ENCODE data around the gene SLC9A3.
"Not testable (repeated sequence)": the region's sequence is repeated elsewhere in the genome, so short reads cannot be mapped to it uniquely, and the experiment has no call there.

SLC9A3 gene

GRCh38 chr5:488744-489688, 35.2 kb downstream of the SLC9A3 start:
- TF ChIP-seq TAF1 (IDR thresholded peaks at IDR 0.05; ENCODE audit: low read depth, low read length) (no peak), POU2F2 (IDR thresholded peaks at IDR 0.05; ENCODE audit: low read depth, low read length) (no peak), SPI1 (IDR thresholded peaks at IDR 0.05; ENCODE audit: low read depth, low read length) (no peak), POLR2AphosphoS5 (IDR thresholded peaks at IDR 0.05; ENCODE audit: low read depth, low read length) (no peak), PAX5 (IDR thresholded peaks at IDR 0.05; ENCODE audit: insufficient read depth, low read length, severe bottlenecking) (no peak), POLR2A (IDR thresholded peaks at IDR 0.05; ENCODE audit: low read depth, low read length) (no peak)
- FAIRE-seq (no peak), DNase-seq (ENCODE audit: insufficient read length, low spot score) (no peak)

GRCh38 chr5:488241-488640, 36.0 kb downstream of the SLC9A3 start:
- no peak for DNase-seq (ENCODE audit: insufficient read length, low spot score)
- FAIRE-seq, result no peak
- TF ChIP-seq POU2F2 (IDR thresholded peaks at IDR 0.05; ENCODE audit: low read depth, low read length) (no peak), TAF1 (IDR thresholded peaks at IDR 0.05; ENCODE audit: low read depth, low read length) (no peak), SPI1 (IDR thresholded peaks at IDR 0.05; ENCODE audit: low read depth, low read length) (no peak), PAX5 (IDR thresholded peaks at IDR 0.05; ENCODE audit: insufficient read depth, low read length, severe bottlenecking) (no peak), POLR2AphosphoS5 (IDR thresholded peaks at IDR 0.05; ENCODE audit: low read depth, low read length) (no peak), POLR2A (IDR thresholded peaks at IDR 0.05; ENCODE audit: low read depth, low read length) (no peak)

GRCh38 chr5:486597-486996, 37.7 kb downstream of the SLC9A3 start:
- not testable (repeated sequence) for FAIRE-seq; DNase-seq (ENCODE audit: insufficient read length, low spot score)

- DNase-seq (ENCODE audit: insufficient read length, low spot score), result no peak
- TF ChIP-seq PAX5 (IDR thresholded peaks at IDR 0.05; ENCODE audit: insufficient read depth, low read length, severe bottlenecking), result no peak
- TF ChIP-seq SPI1 (IDR thresholded peaks at IDR 0.05; ENCODE audit: low read depth, low read length), result no peak
- TF ChIP-seq POU2F2 (IDR thresholded peaks at IDR 0.05; ENCODE audit: low read depth, low read length), result no peak
- TF ChIP-seq TAF1 (IDR thresholded peaks at IDR 0.05; ENCODE audit: low read depth, low read length), result no peak
- no peak for TF ChIP-seq POLR2A (IDR thresholded peaks at IDR 0.05; ENCODE audit: low read depth, low read length)
- TF ChIP-seq POLR2AphosphoS5 (IDR thresholded peaks at IDR 0.05; ENCODE audit: low read depth, low read length), result no peak
- FAIRE-seq, result no peak
Observed at GRCh38 chr5:485946-486491, 38.2 kb downstream of the SLC9A3 start.

GRCh38 chr5:485113-485945, 38.9 kb downstream of the SLC9A3 start:
- FAIRE-seq (no peak), DNase-seq (ENCODE audit: insufficient read length, low spot score) (no peak)
- TF ChIP-seq POLR2A (IDR thresholded peaks at IDR 0.05; ENCODE audit: low read depth, low read length) (no peak), POLR2AphosphoS5 (IDR thresholded peaks at IDR 0.05; ENCODE audit: low read depth, low read length) (no peak)

GRCh38 chr5:484556-484955, 39.7 kb downstream of the SLC9A3 start:
- TF ChIP-seq SPI1 (IDR thresholded peaks at IDR 0.05; ENCODE audit: low read depth, low read length) (no peak), POLR2A (IDR thresholded peaks at IDR 0.05; ENCODE audit: low read depth, low read length) (no peak), POU2F2 (IDR thresholded peaks at IDR 0.05; ENCODE audit: low read depth, low read length) (no peak), POLR2AphosphoS5 (IDR thresholded peaks at IDR 0.05; ENCODE audit: low read depth, low read length) (no peak), PAX5 (IDR thresholded peaks at IDR 0.05; ENCODE audit: insufficient read depth, low read length, severe bottlenecking) (no peak)
- no peak for DNase-seq (ENCODE audit: insufficient read length, low spot score)
- no peak for FAIRE-seq

- TF ChIP-seq POLR2A (IDR thresholded peaks at IDR 0.05; ENCODE audit: low read depth, low read length) (no peak), TAF1 (IDR thresholded peaks at IDR 0.05; ENCODE audit: low read depth, low read length) (no peak), PAX5 (IDR thresholded peaks at IDR 0.05; ENCODE audit: insufficient read depth, low read length, severe bottlenecking) (no peak), SPI1 (IDR thresholded peaks at IDR 0.05; ENCODE audit: low read depth, low read length) (no peak), POU2F2 (IDR thresholded peaks at IDR 0.05; ENCODE audit: low read depth, low read length) (no peak), POLR2AphosphoS5 (IDR thresholded peaks at IDR 0.05; ENCODE audit: low read depth, low read length) (no peak)
- FAIRE-seq, result no peak
Observed at GRCh38 chr5:483434-484140, 40.7 kb downstream of the SLC9A3 start.

GRCh38 chr5:483011-483410, 41.2 kb downstream of the SLC9A3 start:
- TF ChIP-seq TAF1 (IDR thresholded peaks at IDR 0.05; ENCODE audit: low read depth, low read length) (no peak), PAX5 (IDR thresholded peaks at IDR 0.05; ENCODE audit: insufficient read depth, low read length, severe bottlenecking) (no peak), POLR2AphosphoS5 (IDR thresholded peaks at IDR 0.05; ENCODE audit: low read depth, low read length) (no peak), SPI1 (IDR thresholded peaks at IDR 0.05; ENCODE audit: low read depth, low read length) (no peak), POU2F2 (IDR thresholded peaks at IDR 0.05; ENCODE audit: low read depth, low read length) (no peak), POLR2A (IDR thresholded peaks at IDR 0.05; ENCODE audit: low read depth, low read length) (no peak)
- no peak for FAIRE-seq
- DNase-seq (ENCODE audit: insufficient read length, low spot score), result no peak

More at GRCh38 chr5:483434-484140, 40.7 kb downstream of the SLC9A3 start:
- no peak for DNase-seq (ENCODE audit: insufficient read length, low spot score)

- no peak for TF ChIP-seq POLR2A (IDR thresholded peaks at IDR 0.05; ENCODE audit: low read depth, low read length)
- no peak for TF ChIP-seq SPI1 (IDR thresholded peaks at IDR 0.05; ENCODE audit: low read depth, low read length)
- no peak for TF ChIP-seq POLR2AphosphoS5 (IDR thresholded peaks at IDR 0.05; ENCODE audit: low read depth, low read length)
- no peak for TF ChIP-seq PAX5 (IDR thresholded peaks at IDR 0.05; ENCODE audit: insufficient read depth, low read length, severe bottlenecking)
- no peak for TF ChIP-seq POU2F2 (IDR thresholded peaks at IDR 0.05; ENCODE audit: low read depth, low read length)
- no peak for TF ChIP-seq TAF1 (IDR thresholded peaks at IDR 0.05; ENCODE audit: low read depth, low read length)
- no peak for FAIRE-seq
- DNase-seq (ENCODE audit: insufficient read length, low spot score), result no peak
Observed at GRCh38 chr5:482506-482905, 41.7 kb downstream of the SLC9A3 start.
